IMR-90 (cell line): ENCODE data around the gene CCDC17.

ENCODE experiments used
- BHLHE40 ChIP-seq: fragments of 150-350 bp; IDR thresholded peaks from 2 replicates; pipeline ENCODE4 v1.6.1; 2016; ENCODE audit warnings: mild to moderate bottlenecking, low read depth, low read length
- CEBPB ChIP-seq: IDR thresholded peaks from 2 replicates; pipeline ENCODE4 v1.6.1; 2012; ENCODE audit warnings: low read depth, low read length, improper control_type of control experiment
- CHD1 ChIP-seq: IDR thresholded peaks from 2 replicates; pipeline ENCODE4 v1.6.1; 2012; ENCODE audit warnings: low read depth, low read length, improper control_type of control experiment
- FOS ChIP-seq: fragments of 150-350 bp; IDR thresholded peaks from 2 replicates; pipeline ENCODE4 v1.6.1; 2016; ENCODE audit warnings: low read depth, low read length
- MAFK ChIP-seq: IDR thresholded peaks from 2 replicates; pipeline ENCODE4 v1.6.1; 2012; ENCODE audit warnings: low read depth, low read length, improper control_type of control experiment
- MAZ ChIP-seq: IDR thresholded peaks from 2 replicates; pipeline ENCODE4 v1.6.1; 2012; ENCODE audit warnings: low read depth, mild to moderate bottlenecking, low read length, improper control_type of control experiment, moderate library complexity, borderline replicate concordance
- MXI1 ChIP-seq: IDR thresholded peaks from 2 replicates; pipeline ENCODE4 v1.6.1; 2012; ENCODE audit warnings: low read depth, mild to moderate bottlenecking, low read length, moderate library complexity, borderline replicate concordance
- POLR2A ChIP-seq: IDR thresholded peaks from 2 replicates; pipeline ENCODE4 v1.6.1; 2012; ENCODE audit warnings: mild to moderate bottlenecking, low read depth, low read length
- RCOR1 ChIP-seq: IDR thresholded peaks from 2 replicates; pipeline ENCODE4 v1.6.1; 2012; ENCODE audit warnings: mild to moderate bottlenecking, low read length, improper control_type of control experiment; ENCODE audit not compliant: insufficient replicate concordance
- RFX5 ChIP-seq: IDR thresholded peaks from 2 replicates; pipeline ENCODE4 v1.8.0; 2012; ENCODE audit warnings: low read depth, mild to moderate bottlenecking, low read length, moderate library complexity
- SMC3 ChIP-seq: fragments of 150-350 bp; IDR thresholded peaks from 2 replicates; pipeline ENCODE4 v1.6.1; 2016; ENCODE audit warnings: low read depth, mild to moderate bottlenecking, antibody characterized with exemption, low read length, moderate library complexity
- TF ChIP-seq, protein P1 (sequence below): fragments of 150-350 bp; IDR thresholded peaks from 2 replicates; pipeline ENCODE4 v1.6.1; 2016; ENCODE audit warnings: low read depth, mild to moderate bottlenecking, low read length, moderate library complexity, borderline replicate concordance
- TF ChIP-seq, protein P2 (sequence below): conservative IDR thresholded peaks from 2 replicates; pipeline ENCODE4 v1.5.1; 2012; ENCODE audit warnings: mild to moderate bottlenecking, low read depth, low read length, improper control_type of control experiment
- TF ChIP-seq, protein P3 (sequence below): fragments of 150-350 bp; IDR thresholded peaks from 2 replicates; pipeline ENCODE4 v1.6.1; 2017; ENCODE audit warnings: mild to moderate bottlenecking, antibody characterized with exemption, low read length, low read depth

DNA sequence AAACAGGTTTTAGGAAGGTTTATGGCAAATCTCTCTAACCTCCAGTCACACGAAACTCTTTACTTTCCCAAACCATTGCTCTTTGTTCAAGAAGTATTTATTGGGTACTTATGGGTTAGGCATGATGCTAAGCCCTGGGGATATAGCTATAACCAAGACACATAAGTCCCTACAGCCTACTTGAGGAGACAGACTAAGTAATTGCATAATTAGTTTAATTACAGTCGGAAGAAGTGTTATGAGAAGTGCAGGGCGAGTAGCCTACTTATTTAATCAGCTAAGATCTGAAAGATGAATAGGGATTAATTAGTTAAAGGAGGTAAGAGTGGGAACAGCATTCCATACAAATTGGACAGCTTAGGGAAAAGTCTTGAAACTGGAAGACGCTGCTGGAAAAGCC is 53.2 kb downstream of the CCDC17 start:
- TF ChIP-seq, protein P1, sequence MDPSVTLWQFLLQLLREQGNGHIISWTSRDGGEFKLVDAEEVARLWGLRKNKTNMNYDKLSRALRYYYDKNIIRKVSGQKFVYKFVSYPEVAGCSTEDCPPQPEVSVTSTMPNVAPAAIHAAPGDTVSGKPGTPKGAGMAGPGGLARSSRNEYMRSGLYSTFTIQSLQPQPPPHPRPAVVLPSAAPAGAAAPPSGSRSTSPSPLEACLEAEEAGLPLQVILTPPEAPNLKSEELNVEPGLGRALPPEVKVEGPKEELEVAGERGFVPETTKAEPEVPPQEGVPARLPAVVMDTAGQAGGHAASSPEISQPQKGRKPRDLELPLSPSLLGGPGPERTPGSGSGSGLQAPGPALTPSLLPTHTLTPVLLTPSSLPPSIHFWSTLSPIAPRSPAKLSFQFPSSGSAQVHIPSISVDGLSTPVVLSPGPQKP: no peak
- TF ChIP-seq POLR2A (no peak), CEBPB (no peak), MAZ (no peak), FOS (no peak), MAFK (no peak), MXI1 (no peak), SMC3 (no peak), BHLHE40 (no peak), CHD1 (no peak), RFX5 (no peak), RCOR1 (no peak)
- TF ChIP-seq, protein P2, sequence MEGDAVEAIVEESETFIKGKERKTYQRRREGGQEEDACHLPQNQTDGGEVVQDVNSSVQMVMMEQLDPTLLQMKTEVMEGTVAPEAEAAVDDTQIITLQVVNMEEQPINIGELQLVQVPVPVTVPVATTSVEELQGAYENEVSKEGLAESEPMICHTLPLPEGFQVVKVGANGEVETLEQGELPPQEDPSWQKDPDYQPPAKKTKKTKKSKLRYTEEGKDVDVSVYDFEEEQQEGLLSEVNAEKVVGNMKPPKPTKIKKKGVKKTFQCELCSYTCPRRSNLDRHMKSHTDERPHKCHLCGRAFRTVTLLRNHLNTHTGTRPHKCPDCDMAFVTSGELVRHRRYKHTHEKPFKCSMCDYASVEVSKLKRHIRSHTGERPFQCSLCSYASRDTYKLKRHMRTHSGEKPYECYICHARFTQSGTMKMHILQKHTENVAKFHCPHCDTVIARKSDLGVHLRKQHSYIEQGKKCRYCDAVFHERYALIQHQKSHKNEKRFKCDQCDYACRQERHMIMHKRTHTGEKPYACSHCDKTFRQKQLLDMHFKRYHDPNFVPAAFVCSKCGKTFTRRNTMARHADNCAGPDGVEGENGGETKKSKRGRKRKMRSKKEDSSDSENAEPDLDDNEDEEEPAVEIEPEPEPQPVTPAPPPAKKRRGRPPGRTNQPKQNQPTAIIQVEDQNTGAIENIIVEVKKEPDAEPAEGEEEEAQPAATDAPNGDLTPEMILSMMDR: no peak
- TF ChIP-seq, protein P3, sequence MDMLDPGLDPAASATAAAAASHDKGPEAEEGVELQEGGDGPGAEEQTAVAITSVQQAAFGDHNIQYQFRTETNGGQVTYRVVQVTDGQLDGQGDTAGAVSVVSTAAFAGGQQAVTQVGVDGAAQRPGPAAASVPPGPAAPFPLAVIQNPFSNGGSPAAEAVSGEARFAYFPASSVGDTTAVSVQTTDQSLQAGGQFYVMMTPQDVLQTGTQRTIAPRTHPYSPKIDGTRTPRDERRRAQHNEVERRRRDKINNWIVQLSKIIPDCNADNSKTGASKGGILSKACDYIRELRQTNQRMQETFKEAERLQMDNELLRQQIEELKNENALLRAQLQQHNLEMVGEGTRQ: no peak
